IMR-90 (cell line): ENCODE measurements around the gene MINDY2. TPM values are rescaled to one million over a fixed set of nuclear protein-coding genes. Genes with fewer than 3 reads are reported as not detected.

Source experiments
- ATAC-seq: fragments of 200-7000 bp; cut with Tn5 transposase; 2 replicates; pipeline ENCODE4 v1.9.1; 2020; ENCODE audit warnings: low read depth, mild to moderate bottlenecking, moderate library complexity
- BruUV-seq: library from RNA; stranded (reverse); fragments of 400-500 nt; replicated peaks from 2 replicates; lab custom pipeline; 2021; lab: Mats Ljungman, UMichigan
- CTCF ChIA-PET: fragments of 300-600 bp; formaldehyde crosslinking; extraction: SDS; loops from one replicate; lab custom pipeline; 2021; ENCODE audit warnings: antibody characterized with exemption; lab: Yijun Ruan, JAX
- POLR2A ChIA-PET: fragments of 300-600 bp; sonication (Branson Sonifier 250); formaldehyde crosslinking; loops from one replicate; lab custom pipeline; 2022; ENCODE audit warnings: antibody characterized with exemption; ENCODE audit not compliant: unreplicated experiment; lab: Charles Lee
- DNase-seq: peaks from one replicate; pipeline ENCODE4 v3.0.0; 2013
- H2AFZ ChIP-seq: replicated peaks from 2 replicates; pipeline ENCODE3; 2013; ENCODE audit warnings: low read length, mild to moderate bottlenecking; ENCODE audit not compliant: poor library complexity
- H2AK5ac ChIP-seq: 2 replicates; pipeline ENCODE4 v1.6.1; 2013; ENCODE audit warnings: low read depth, low read length, inconsistent platforms
- H2AK9ac ChIP-seq: replicated peaks from 2 replicates; pipeline ENCODE3; 2013; ENCODE audit warnings: mild to moderate bottlenecking, low read depth, low read length, moderate library complexity; ENCODE audit not compliant: poor library complexity
- H2BK120ac ChIP-seq: 2 replicates; pipeline ENCODE4 v1.6.1; 2013; ENCODE audit warnings: low read depth, low read length, inconsistent platforms
- H2BK15ac ChIP-seq: 3 replicates; pipeline ENCODE4 v1.6.1; 2013; ENCODE audit warnings: low read depth, low read length, inconsistent platforms
- H2BK20ac ChIP-seq: 2 replicates; pipeline ENCODE4 v1.6.1; 2013; ENCODE audit warnings: low read depth, mild to moderate bottlenecking, inconsistent platforms, low read length, moderate library complexity
- H2BK5ac ChIP-seq: 2 replicates; pipeline ENCODE4 v1.6.1; 2013; ENCODE audit warnings: mild to moderate bottlenecking, low read depth, low read length, inconsistent platforms; ENCODE audit not compliant: poor library complexity, severe bottlenecking
- H3K14ac ChIP-seq: replicated peaks from 2 replicates; pipeline ENCODE4 v1.6.1; 2013; ENCODE audit warnings: low read depth, low read length, inconsistent platforms
- H3K18ac ChIP-seq: 2 replicates; pipeline ENCODE4 v1.6.1; 2013; ENCODE audit warnings: low read depth, low read length, control low read depth
- H3K23ac ChIP-seq: 2 replicates; pipeline ENCODE4 v1.6.1; 2013; ENCODE audit warnings: low read depth, low read length, inconsistent platforms
- H3K27ac ChIP-seq: 2 replicates; pipeline ENCODE4 v1.5.1; 2013; ENCODE audit warnings: mild to moderate bottlenecking, control low read depth, low read length; ENCODE audit not compliant: insufficient read depth
- H3K27me3 ChIP-seq: 2 replicates; pipeline ENCODE4 v1.6.1; 2013; ENCODE audit warnings: low read length; ENCODE audit not compliant: control insufficient read depth, insufficient read depth
- H3K36me3 ChIP-seq: 2 replicates; pipeline ENCODE4 v1.6.1; 2013; ENCODE audit warnings: low read length, mixed read lengths; ENCODE audit not compliant: control insufficient read depth, insufficient read depth
- H3K4ac ChIP-seq: 2 replicates; pipeline ENCODE4 v1.6.1; 2013; ENCODE audit warnings: low read depth, low read length, inconsistent platforms
- H3K4me1 ChIP-seq: 2 replicates; pipeline ENCODE4 v1.6.1; 2013; ENCODE audit warnings: low read length, mixed read lengths; ENCODE audit not compliant: control insufficient read depth, insufficient read depth
- H3K4me2 ChIP-seq: 2 replicates; pipeline ENCODE4 v1.6.1; 2013; ENCODE audit warnings: low read depth, mild to moderate bottlenecking, control low read depth, low read length, moderate library complexity
- H3K4me3 ChIP-seq: 2 replicates; pipeline ENCODE4 v1.5.1; 2013; ENCODE audit warnings: low read depth, mild to moderate bottlenecking, control low read depth, low read length, moderate library complexity; ENCODE audit not compliant: insufficient read depth
- H3K56ac ChIP-seq: 2 replicates; pipeline ENCODE4 v1.6.1; 2013; ENCODE audit warnings: low read length, inconsistent platforms; ENCODE audit not compliant: insufficient read depth; ENCODE audit errors: extremely low read depth
- H3K79me1 ChIP-seq, 2 experiments: 2 replicates each; pipeline ENCODE4 v1.6.1; 2013; ENCODE audit warnings: low read length in 2 of 2, inconsistent platforms in 1 of 2, low read depth in 1 of 2
- H3K9ac ChIP-seq: 2 replicates; pipeline ENCODE4 v1.6.1; 2013; ENCODE audit warnings: low read depth, low read length, control low read depth
- H3K9me1 ChIP-seq: 2 replicates; pipeline ENCODE4 v1.6.1; 2013; ENCODE audit warnings: low read length, inconsistent platforms; ENCODE audit not compliant: insufficient read depth
- H3K9me3 ChIP-seq: 2 replicates; pipeline ENCODE4 v1.6.1; 2013; ENCODE audit warnings: low read length; ENCODE audit not compliant: control insufficient read depth, insufficient read depth
- H4K20me1 ChIP-seq: 2 replicates; pipeline ENCODE4 v1.6.1; 2013; ENCODE audit warnings: low read length, inconsistent platforms; ENCODE audit not compliant: insufficient read depth
- H4K5ac ChIP-seq: 2 replicates; pipeline ENCODE4 v1.6.1; 2013; ENCODE audit warnings: mild to moderate bottlenecking, low read depth, low read length, control low read depth
- H4K8ac ChIP-seq, 2 experiments: 2 replicates each; pipeline ENCODE4 v1.6.1; 2013; ENCODE audit warnings: low read depth in 2 of 2, low read length in 2 of 2, control low read depth in 1 of 2, inconsistent platforms in 1 of 2
- H4K91ac ChIP-seq: 2 replicates; pipeline ENCODE4 v1.6.1; 2013; ENCODE audit warnings: low read depth, low read length, inconsistent platforms; ENCODE audit not compliant: insufficient read depth
- CEBPB ChIP-seq: IDR thresholded peaks from 2 replicates; pipeline ENCODE4 v1.6.1; 2012; ENCODE audit warnings: low read depth, low read length, improper control_type of control experiment
- CHD1 ChIP-seq: IDR thresholded peaks from 2 replicates; pipeline ENCODE4 v1.6.1; 2012; ENCODE audit warnings: low read depth, low read length, improper control_type of control experiment
- FOS ChIP-seq: fragments of 150-350 bp; IDR thresholded peaks from 2 replicates; pipeline ENCODE4 v1.6.1; 2016; ENCODE audit warnings: low read depth, low read length
- MAFK ChIP-seq: IDR thresholded peaks from 2 replicates; pipeline ENCODE4 v1.6.1; 2012; ENCODE audit warnings: low read depth, low read length, improper control_type of control experiment
- MAZ ChIP-seq: IDR thresholded peaks from 2 replicates; pipeline ENCODE4 v1.6.1; 2012; ENCODE audit warnings: low read depth, mild to moderate bottlenecking, low read length, improper control_type of control experiment, moderate library complexity, borderline replicate concordance
- MXI1 ChIP-seq: IDR thresholded peaks from 2 replicates; pipeline ENCODE4 v1.6.1; 2012; ENCODE audit warnings: low read depth, mild to moderate bottlenecking, low read length, moderate library complexity, borderline replicate concordance
- NFE2L2 ChIP-seq: fragments of 150-350 bp; IDR thresholded peaks from 2 replicates; pipeline ENCODE4 v1.6.1; 2016; ENCODE audit warnings: low read depth, mild to moderate bottlenecking, low read length
- POLR2A ChIP-seq: IDR thresholded peaks from 2 replicates; pipeline ENCODE4 v1.6.1; 2012; ENCODE audit warnings: mild to moderate bottlenecking, low read depth, low read length
- RAD21 ChIP-seq: IDR thresholded peaks from 2 replicates; pipeline ENCODE4 v1.6.1; 2012; ENCODE audit warnings: low read length, improper control_type of control experiment
- RCOR1 ChIP-seq: IDR thresholded peaks from 2 replicates; pipeline ENCODE4 v1.6.1; 2012; ENCODE audit warnings: mild to moderate bottlenecking, low read length, improper control_type of control experiment; ENCODE audit not compliant: insufficient replicate concordance
- RFX5 ChIP-seq: IDR thresholded peaks from 2 replicates; pipeline ENCODE4 v1.8.0; 2012; ENCODE audit warnings: low read depth, mild to moderate bottlenecking, low read length, moderate library complexity
- WGBS, 2 experiments: methylation state at CpG; one replicate each; pipeline versions ENCODE4 v1.1.5 to v1.1.7; 2013; ENCODE audit warnings: missing lambda C conversion rate in 2 of 2; ENCODE audit not compliant: insufficient read length in 1 of 2; ENCODE audit errors: extremely low coverage in 2 of 2; 5-methylcytosine and 5-hydroxymethylcytosine counted together
- dilution Hi-C: fragments of 300-500 bp; cut with HindIII; formaldehyde crosslinking; loops from one replicate; pipeline ENCODE4 v1.14.3; 2018; ENCODE audit warnings: low sequenced_read_pairs; ENCODE audit not compliant: unreplicated experiment
- in situ Hi-C: fragments of 300-500 bp; cut with MboI; formaldehyde crosslinking; loops from 3 replicates; pipeline ENCODE4 v1.14.3; 2019; ENCODE audit warnings: low sequenced_read_pairs, inconsistent platforms, mixed read lengths
- intact Hi-C: fragments of 100-400 bp; cut with micrococcal nuclease; formaldehyde crosslinking; loops from 2 replicates; pipeline ENCODE4 v1.10.0; 2022
- polyA plus RNA-seq, 3 experiments: library from polyadenylated mRNA; depleted of rRNA; stranded (reverse); fragments of >200 nt; gene quantifications; 2 replicates each; pipeline ENCODE4 v1.2.3, GENCODE V29; 2012; ENCODE audit warnings: low replicate concordance in 1 of 3
- total RNA-seq: library from RNA; depleted of rRNA; stranded (reverse); fragments of >200 nt; gene quantifications from 2 replicates; pipeline ENCODE4 v1.2.3, GENCODE V29; 2012
- TF ChIP-seq, protein P1 (sequence below): conservative IDR thresholded peaks from 2 replicates; pipeline ENCODE4 v1.5.1; 2012; ENCODE audit warnings: mild to moderate bottlenecking, low read depth, low read length, improper control_type of control experiment
- TF ChIP-seq, protein P2 (sequence below): fragments of 150-350 bp; IDR thresholded peaks from 2 replicates; pipeline ENCODE4 v1.6.1; 2016; ENCODE audit warnings: low read depth, mild to moderate bottlenecking, low read length, moderate library complexity, borderline replicate concordance
- TF ChIP-seq, protein P3 (sequence below): fragments of 150-350 bp; IDR thresholded peaks from 2 replicates; pipeline ENCODE4 v1.6.1; 2017; ENCODE audit warnings: mild to moderate bottlenecking, antibody characterized with exemption, low read length, low read depth

MINDY2 gene
- total and polyA plus RNA-seq, 2 of the 4 experiments (the other 2 are of a cell fraction): 4.0 to 9.3 TPM

DNA sequence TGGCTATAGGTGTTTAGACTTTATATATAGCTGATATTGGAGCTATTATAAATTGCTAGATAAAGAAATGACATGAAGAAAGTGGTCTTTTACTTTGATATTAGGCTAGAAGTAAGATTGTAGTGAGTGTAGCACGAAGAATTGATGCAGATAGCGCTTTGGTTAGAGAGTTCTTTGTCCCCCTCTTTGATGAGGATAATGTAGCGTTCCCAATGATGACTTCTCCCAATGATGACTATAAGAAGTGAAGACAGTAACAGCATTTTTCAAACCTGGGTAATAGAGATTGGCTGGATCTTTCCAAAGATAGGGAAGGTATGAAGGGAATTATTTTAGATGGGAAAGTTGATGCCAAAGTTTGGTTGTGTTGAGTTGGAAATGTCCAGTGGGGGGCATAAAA is 4.3 kb downstream of the MINDY2 start:
- H4K5ac ChIP-seq: no peak overlapping the region
- H3K36me3 ChIP-seq: peaks cover under 1% of the 10 kb centered on the region; the same call in 1 of the 2 replicates
- peaks cover 33 to 54% of the 10 kb centered on the region in 2 experiments for H3K79me1 ChIP-seq
- in situ Hi-C loops (no loop called here), dilution Hi-C loops (no loop called here), intact Hi-C loops (no loop called here)
- no peak for TF ChIP-seq CEBPB
- TF ChIP-seq, protein P1, sequence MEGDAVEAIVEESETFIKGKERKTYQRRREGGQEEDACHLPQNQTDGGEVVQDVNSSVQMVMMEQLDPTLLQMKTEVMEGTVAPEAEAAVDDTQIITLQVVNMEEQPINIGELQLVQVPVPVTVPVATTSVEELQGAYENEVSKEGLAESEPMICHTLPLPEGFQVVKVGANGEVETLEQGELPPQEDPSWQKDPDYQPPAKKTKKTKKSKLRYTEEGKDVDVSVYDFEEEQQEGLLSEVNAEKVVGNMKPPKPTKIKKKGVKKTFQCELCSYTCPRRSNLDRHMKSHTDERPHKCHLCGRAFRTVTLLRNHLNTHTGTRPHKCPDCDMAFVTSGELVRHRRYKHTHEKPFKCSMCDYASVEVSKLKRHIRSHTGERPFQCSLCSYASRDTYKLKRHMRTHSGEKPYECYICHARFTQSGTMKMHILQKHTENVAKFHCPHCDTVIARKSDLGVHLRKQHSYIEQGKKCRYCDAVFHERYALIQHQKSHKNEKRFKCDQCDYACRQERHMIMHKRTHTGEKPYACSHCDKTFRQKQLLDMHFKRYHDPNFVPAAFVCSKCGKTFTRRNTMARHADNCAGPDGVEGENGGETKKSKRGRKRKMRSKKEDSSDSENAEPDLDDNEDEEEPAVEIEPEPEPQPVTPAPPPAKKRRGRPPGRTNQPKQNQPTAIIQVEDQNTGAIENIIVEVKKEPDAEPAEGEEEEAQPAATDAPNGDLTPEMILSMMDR: no peak
- TF ChIP-seq MAZ: no peak
- no peak for TF ChIP-seq FOS
- TF ChIP-seq CHD1: no peak
- TF ChIP-seq RFX5: no peak
- no peak for TF ChIP-seq MXI1
- TF ChIP-seq NFE2L2: no peak
- TF ChIP-seq RAD21: no peak
- no peak for TF ChIP-seq POLR2A
- TF ChIP-seq, protein P2, sequence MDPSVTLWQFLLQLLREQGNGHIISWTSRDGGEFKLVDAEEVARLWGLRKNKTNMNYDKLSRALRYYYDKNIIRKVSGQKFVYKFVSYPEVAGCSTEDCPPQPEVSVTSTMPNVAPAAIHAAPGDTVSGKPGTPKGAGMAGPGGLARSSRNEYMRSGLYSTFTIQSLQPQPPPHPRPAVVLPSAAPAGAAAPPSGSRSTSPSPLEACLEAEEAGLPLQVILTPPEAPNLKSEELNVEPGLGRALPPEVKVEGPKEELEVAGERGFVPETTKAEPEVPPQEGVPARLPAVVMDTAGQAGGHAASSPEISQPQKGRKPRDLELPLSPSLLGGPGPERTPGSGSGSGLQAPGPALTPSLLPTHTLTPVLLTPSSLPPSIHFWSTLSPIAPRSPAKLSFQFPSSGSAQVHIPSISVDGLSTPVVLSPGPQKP: no peak
- no peak for TF ChIP-seq RCOR1
- TF ChIP-seq MAFK: no peak
- TF ChIP-seq, protein P3, sequence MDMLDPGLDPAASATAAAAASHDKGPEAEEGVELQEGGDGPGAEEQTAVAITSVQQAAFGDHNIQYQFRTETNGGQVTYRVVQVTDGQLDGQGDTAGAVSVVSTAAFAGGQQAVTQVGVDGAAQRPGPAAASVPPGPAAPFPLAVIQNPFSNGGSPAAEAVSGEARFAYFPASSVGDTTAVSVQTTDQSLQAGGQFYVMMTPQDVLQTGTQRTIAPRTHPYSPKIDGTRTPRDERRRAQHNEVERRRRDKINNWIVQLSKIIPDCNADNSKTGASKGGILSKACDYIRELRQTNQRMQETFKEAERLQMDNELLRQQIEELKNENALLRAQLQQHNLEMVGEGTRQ: no peak
- no peak overlapping the region for H3K14ac ChIP-seq
- no peak overlapping the region for H3K23ac ChIP-seq
- no peak overlapping the region for H4K91ac ChIP-seq
- H3K27ac ChIP-seq: no peak overlapping the region
- no CpG with 5 or more reads among the region's 3 CpGs for WGBS, 2 experiments
- H3K27me3 ChIP-seq: no peaks in the 10 kb centered on the region
- H2BK120ac ChIP-seq: no peak overlapping the region
- no peak overlapping the region for H3K18ac ChIP-seq
- H2BK15ac ChIP-seq: no peak overlapping the region
- no peaks in the 10 kb centered on the region for H3K9me3 ChIP-seq
- ATAC-seq: no peak
- H2BK20ac ChIP-seq: no peak overlapping the region
- no peak overlapping the region for H3K4me2 ChIP-seq
- no peak overlapping the region for H2AK9ac ChIP-seq
- H2AFZ ChIP-seq: no peak overlapping the region
- BruUV-seq: no TSS peak
- H3K56ac ChIP-seq: no peak overlapping the region
- H2AK5ac ChIP-seq: no peak overlapping the region
- no peak overlapping the region for H3K4ac ChIP-seq
- no peaks in the 10 kb centered on the region for H3K4me1 ChIP-seq
- ChIA-PET POLR2A (no interaction called here), CTCF (no interaction called here)
- H3K4me3 ChIP-seq: no peak overlapping the region
- H3K9ac ChIP-seq: no peak overlapping the region
- peaks cover 3% of the 10 kb centered on the region; the same call in 1 of the 2 replicates for H3K9me1 ChIP-seq
- no peak overlapping the region for H2BK5ac ChIP-seq
- H4K20me1 ChIP-seq: peaks cover 34% of the 10 kb centered on the region
- H4K8ac ChIP-seq: no peak overlapping the region
- no peak for DNase-seq
